GM19099 (cell line): ENCODE measurements around the gene FBXO48.

ENCODE experiments used
- POLR2A ChIP-seq: IDR thresholded peaks from 3 replicates; pipeline ENCODE4 v1.6.1; 2011; ENCODE audit warnings: low read depth; ENCODE audit not compliant: insufficient read length; ENCODE audit errors: extremely low read depth

FBXO48 gene

GRCh38 chr2:68414452-68414851 lies 52.6 kb downstream of the FBXO48 start:
- no peak for TF ChIP-seq POLR2A

GRCh38 chr2:68413466-68413865 lies 53.6 kb downstream of the FBXO48 start:
- TF ChIP-seq POLR2A: no peak

- no peak for TF ChIP-seq POLR2A
Observed at GRCh38 chr2:68412127-68412819, 54.8 kb downstream of the FBXO48 start.

- TF ChIP-seq POLR2A: peak; percentile 42
Observed at GRCh38 chr2:68411397-68412126, 55.5 kb downstream of the FBXO48 start.
